ENCODE results near the gene KRABD2.

DNA sequence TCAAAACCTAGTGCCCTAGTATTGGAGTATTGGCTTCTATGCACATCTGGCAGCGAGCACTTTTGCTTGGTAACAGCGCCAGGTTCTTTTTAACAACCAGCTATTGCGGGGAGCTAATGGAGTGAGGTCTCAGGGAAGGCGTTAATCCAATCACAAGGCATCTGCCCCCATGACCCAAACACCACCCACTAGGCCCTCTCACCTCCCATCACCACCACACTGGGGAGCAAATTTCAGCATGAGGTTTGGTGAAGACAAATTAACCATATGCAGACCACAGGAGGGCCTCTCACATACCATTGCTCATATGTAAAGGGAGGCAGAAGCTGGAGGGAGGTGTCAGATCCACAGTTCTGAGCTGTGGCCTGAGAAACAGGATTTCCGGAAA is 37.8 kb downstream of the KRABD2 start:
- TF ChIP-seq CTCF (IDR thresholded peaks at IDR 0.05; ENCODE audit: low read depth, low read length, poor library complexity, severe bottlenecking) (no peak), EZH2phosphoT487 (IDR thresholded peaks at IDR 0.05; ENCODE audit: borderline replicate concordance, low read length) (no peak)
